ENCODE data around the gene MBD2.

DNA sequence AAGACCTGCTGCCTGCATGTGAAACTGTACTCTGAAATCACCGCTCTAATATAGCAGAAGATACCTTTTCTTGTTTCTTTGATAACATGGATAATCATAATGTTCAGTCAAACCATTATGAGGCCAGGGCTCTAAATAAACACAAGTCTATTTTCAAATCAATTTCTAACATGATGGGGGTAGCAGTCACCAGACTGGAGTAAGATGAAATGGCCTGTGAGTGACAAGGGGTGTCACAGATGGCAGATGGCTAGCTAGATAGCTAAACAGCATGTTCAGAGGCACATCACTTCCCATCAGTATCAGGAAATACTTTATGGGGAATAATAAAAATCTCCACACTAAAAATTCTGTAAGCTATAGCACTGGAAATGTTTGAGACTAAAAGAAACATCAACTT, 14.0 kb downstream of the MBD2 start:
- no peak for TF ChIP-seq CTCF (IDR thresholded peaks at IDR 0.05)
- no peak for TF ChIP-seq EZH2 (IDR thresholded peaks at IDR 0.05; ENCODE audit: borderline replicate concordance, insufficient read depth, low read depth, low read length, poor library complexity, severe bottlenecking)
